BJ (cell line): ENCODE data around the gene TRAFD1. TPM values are rescaled to one million over a fixed set of nuclear protein-coding genes. Genes with fewer than 3 reads are reported as not detected.

ENCODE experiments used
- CTCF ChIA-PET: fragments of 350-600 bp; formaldehyde crosslinking; extraction: SDS; loops from one replicate; lab custom pipeline; 2021; ENCODE audit warnings: antibody characterized with exemption, inconsistent platforms; lab: Yijun Ruan, JAX
- POLR2A ChIA-PET: fragments of 300-600 bp; sonication (Branson Sonifier 250); formaldehyde crosslinking; extraction: SDS; loops from one replicate; lab custom pipeline; 2021; ENCODE audit warnings: antibody characterized with exemption; lab: Charles Lee
- DNase-seq: peaks from one replicate; pipeline ENCODE4 v3.0.0-alpha.2; 2011; ENCODE audit warnings: low read depth
- H3K27me3 ChIP-seq: 2 replicates; pipeline ENCODE4 v1.6.0; 2011; ENCODE audit warnings: low read length; ENCODE audit not compliant: control insufficient read depth, insufficient read depth
- H3K36me3 ChIP-seq: 2 replicates; pipeline ENCODE4 v1.5.1; 2011; ENCODE audit warnings: low read length; ENCODE audit not compliant: control insufficient read depth, insufficient read depth
- H3K4me3 ChIP-seq: 2 replicates; pipeline ENCODE4 v1.5.1; 2011; ENCODE audit warnings: low read depth, mild to moderate bottlenecking, control low read depth, low read length
- CTCF ChIP-seq: IDR thresholded peaks from 2 replicates; pipeline ENCODE4 v1.5.1; 2011; ENCODE audit warnings: low read depth, mild to moderate bottlenecking, control low read depth, inconsistent platforms, low read length, moderate library complexity; ENCODE audit not compliant: insufficient read depth
- polyA plus RNA-seq: library from polyadenylated mRNA; depleted of rRNA; stranded (reverse); fragments of >200 nt; gene quantifications from 2 replicates; pipeline ENCODE4 v1.2.3, GENCODE V29; 2011; rRNA removed
- small RNA-seq: library from RNA; depleted of rRNA; stranded (forward); fragments of <200 nt; gene quantifications from one replicate; pipeline ENCODE3, GENCODE V24; 2012; ENCODE audit warnings: low replicate concordance, low read depth; ENCODE audit not compliant: insufficient read length

Gene TRAFD1
- polyA plus RNA-seq, 1 experiment = 23.7 TPM

DNA sequence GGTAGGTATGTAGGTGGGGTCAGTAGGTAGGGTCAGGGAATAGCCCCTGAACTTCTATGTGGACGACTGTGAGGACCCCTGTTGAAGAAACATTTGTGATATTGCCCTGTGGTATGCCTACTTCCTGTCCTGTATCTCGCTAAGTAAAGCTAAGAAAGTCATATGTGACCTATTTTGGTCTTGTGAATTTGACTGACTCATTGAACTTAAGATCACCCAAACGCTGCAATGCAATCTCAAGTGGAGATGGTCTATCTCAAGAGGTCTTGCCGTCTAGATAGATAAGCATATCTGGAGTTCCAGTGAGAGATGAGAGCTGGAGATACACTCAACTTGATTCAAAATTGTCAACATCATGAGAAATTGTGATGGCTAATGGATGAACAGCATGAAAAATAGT, 73.8 kb downstream of the TRAFD1 start:
- H3K36me3 ChIP-seq = peaks cover 20% of the 10 kb centered on the region
- CTCF ChIA-PET = interaction anchor here (1.0 to 5.6 kb wide), 6 partner anchors 12 to 217 kb away, joined by 3 to 90 read pairs (median 10); no protein-coding TSS in a partner anchor
- TF ChIP-seq CTCF = no peak
- POLR2A ChIA-PET = no interaction called here
- DNase-seq = no peak
- H3K27me3 ChIP-seq = no peaks in the 10 kb centered on the region
- no peak overlapping the region for H3K4me3 ChIP-seq

Small RNA genes within 50 kb of the gene (small RNA-seq; reads per million reads assigned to genes)
- gene RF00019 = not detected

Other genes starting within 250 kb of the TRAFD1 start
- 16.6 and 21.3 TPM in 2 replicates for gene TMEM116, start 112.4 kb upstream of the TRAFD1 start, polyA plus RNA-seq
- gene ERP29, start 112.1 kb upstream of the TRAFD1 start, polyA plus RNA-seq = 87.6 and 138 TPM in 2 replicates
- gene NAA25, start 16.8 kb upstream of the TRAFD1 start, polyA plus RNA-seq = 7.2 and 13.6 TPM in 2 replicates